CD4-positive, alpha-beta T cell treated with Interleukin-1 beta for 1 hour (primary cell): ENCODE results near the gene VTI1B.
"Not testable (repeated sequence)": the region's sequence is repeated elsewhere in the genome, so short reads cannot be mapped to it uniquely, and the experiment has no call there.

Source experiments
- DNase-seq, 2 donors: peaks; one replicate each; pipeline ENCODE4 v3.0.0-alpha.2; 2020 to 2022

Gene VTI1B

DNA sequence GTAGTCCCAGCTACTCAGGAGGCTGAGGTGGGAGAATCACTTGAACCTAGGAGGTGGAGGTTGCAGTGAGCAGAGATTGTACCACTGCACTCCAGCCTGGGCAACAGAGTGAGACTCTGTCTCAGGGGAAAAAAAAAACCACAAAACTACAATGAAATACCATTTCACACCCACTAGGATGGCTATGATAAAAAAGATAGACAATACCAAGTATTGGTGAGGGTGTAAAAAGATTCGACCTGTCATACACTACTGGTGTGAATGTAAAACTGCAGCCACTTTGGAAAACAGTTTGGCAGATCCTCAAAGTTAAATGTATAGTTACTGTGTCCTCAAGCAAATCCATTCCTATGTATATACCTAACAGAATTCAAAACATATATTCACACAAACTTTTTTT, 48.3 kb downstream of the VTI1B start:
- DNase-seq: not testable (repeated sequence)

DNA sequence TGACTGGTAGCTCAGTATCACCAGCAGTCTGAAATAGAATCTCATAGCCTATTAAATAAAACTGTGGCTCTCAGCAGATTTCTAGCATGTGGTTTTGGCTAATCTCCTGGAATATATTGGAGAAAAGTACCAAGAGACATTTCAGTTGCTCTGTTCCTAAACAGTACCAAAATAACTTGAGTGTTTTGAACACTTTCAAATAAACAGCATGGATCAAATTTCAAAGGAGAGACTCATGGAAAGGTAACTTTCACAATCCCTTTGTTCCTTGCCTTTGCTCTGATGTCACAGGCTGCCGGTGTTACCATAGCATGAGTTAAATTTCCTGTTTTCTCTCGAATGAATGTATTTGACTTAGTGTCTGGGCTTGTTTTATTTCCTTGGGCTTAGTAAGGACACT, 51.3 kb downstream of the VTI1B start:
- DNase-seq: no peak

DNA sequence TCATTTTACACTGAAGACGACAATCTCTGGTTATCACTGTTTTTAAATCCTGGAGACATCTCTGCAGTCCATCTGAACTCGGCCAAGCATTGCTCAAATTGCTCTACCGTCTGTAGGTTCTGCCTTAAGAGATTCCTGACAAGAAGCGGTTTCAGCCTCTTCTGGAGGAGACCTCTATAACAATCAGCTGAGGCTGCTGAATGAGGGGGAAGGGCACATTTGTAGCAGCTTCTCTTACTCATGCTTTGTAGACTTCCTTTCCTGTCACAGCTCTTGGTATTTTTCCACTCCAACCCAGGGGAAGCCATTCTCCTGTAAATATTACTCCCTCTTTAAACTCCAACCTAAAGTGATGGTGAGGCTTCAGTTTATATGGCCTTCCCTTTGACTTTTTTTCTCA, 51.8 kb downstream of the VTI1B start:
- no peak for DNase-seq

DNA sequence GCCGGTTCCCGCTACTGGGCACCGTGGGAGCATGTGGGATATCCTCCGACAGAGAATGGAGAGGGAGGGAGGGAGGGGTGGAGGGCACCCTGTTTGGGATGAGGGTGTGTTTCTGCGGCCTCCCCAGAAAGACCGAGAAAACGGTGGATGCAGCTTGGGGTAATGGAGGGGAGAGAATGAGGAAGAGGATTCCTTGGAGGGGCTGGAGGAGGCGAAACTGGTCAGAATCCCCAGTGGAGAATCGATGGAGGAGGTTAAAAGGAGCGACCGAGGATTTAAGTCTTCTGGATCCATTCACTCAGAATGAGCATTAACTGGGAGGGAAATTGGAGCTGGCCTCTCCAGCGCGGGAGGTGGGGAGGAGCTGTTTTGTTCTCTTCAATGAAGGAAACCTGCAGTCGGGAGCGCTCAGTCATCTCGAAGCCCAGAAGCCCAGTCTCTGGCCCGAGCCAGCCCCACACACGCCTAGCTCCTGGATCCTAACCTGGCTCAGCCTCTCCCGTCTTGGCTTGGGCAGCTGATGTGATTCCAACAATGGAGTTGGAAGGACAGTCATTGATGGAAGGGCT, 54.1 kb downstream of the VTI1B start:
- DNase-seq: no peak

DNA sequence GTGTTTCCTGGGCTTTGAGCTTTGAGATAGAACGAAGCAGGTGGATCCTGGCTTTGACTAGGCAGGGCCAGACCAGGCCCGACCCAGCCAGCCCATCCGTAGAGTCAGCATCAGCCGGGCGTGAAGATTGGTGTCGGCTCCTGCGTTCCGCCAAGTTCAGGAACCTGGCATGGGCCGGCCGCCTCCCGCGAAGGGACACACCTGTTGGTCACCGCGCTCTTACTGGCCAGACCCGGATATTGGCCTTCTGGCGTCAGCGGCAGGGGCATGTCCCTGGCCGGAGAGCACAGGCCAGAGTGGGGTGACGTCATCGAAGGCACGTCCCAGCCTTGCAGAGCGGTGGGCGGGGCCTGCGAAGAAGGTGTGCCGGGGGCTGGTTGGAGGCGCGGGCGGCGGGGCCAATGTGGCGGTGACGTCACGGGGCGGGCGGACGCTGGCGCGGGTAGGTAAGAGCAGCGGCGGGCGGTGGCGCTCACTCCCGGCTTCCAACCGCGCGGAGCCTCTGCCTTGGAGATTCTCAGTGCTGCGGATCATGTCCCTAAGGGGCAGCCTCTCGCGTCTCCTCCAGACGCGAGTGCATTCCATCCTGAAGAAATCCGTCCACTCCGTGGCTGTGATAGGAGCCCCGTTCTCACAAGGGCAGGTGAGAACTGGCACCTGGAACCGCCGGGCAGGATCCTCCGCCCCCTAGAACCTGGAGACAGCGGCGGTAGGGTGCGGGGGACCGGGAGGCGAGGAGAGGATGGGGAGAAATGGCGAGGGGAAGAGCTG, 54.8 kb downstream of the VTI1B start, which contains the start of gene ARG2:
Gene ARG2, plus strand, starts transcription at position 475 of the 771 bp plus-strand sequence. Its CDS starts 58 bp downstream, at position 533.
- peak; percentile 97 to 98 for DNase-seq

DNA sequence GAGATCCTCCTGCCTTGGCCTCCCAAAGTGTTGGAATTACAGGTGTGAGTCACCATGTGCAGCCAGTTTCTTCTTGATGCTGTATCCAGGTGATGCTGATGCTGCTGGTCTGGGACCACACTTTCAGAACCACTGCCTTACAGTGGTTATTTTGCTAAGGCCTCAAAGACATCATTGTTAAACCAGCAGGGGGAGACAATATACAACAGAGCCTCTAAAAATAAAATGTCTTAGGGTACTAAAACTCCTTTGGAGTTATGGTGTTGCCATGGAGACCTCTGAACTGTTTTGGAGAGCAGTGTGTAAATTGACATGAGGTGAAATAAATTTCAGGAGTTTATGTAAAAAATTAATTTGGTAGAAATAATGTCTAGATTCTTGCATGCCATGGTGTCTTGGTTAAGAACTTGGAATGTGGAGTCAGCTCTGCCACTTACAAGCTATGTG, 55.8 kb downstream of the VTI1B start:
- DNase-seq: peak; percentile 61 to 86

DNA sequence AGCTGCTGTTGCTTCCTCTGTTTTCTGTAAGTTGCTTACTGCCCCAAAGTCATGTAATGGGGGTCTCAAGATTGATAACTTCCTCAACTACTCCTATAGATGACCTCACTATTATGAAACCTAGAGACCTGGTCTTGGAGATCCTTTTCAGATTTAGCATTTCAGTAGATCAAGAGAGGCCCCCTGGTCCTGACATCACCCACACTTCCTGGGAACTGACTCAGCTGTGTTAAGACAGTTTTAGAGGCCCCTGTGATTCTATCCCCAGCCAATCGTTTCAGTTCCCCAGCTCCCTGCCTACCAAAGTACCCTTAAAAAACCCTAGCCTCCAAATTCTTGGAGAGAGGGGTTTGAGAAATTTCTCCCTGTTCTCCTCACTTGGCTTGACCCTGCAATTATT, 63.9 kb downstream of the VTI1B start:
- DNase-seq: no peak

DNA sequence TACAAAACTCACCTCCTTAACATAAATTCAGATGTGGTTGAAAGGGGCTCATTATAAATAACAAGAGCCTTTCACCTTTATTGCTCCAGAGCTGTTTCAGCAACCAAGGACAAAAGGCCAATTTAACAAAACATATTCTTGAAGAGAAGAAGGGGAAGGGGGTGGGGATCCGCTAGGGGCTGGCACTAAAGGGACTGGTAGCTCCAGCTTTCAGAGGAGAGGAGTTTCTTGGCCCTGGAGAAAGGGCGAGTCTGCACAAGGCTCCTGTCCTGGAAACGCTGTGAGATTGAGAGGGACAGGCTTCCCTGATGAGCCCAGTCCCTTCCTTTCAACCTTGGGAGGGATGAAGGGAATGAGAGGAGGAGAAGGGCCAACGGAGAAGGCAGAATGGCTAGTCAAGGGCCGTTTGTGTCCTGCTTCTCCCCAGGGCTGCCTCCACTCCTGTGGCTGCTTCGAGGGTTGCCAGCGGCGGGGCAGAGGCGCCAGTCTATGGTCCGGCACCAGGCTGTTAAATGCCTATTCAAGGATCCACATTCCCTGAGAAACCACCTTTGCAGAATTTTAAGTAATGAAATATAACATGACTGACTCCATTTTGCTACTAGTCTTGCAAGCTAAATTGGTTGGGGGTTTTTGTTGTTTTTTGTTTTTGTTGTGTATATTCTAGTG, 64.7 kb downstream of the VTI1B start:
- no peak for DNase-seq

DNA sequence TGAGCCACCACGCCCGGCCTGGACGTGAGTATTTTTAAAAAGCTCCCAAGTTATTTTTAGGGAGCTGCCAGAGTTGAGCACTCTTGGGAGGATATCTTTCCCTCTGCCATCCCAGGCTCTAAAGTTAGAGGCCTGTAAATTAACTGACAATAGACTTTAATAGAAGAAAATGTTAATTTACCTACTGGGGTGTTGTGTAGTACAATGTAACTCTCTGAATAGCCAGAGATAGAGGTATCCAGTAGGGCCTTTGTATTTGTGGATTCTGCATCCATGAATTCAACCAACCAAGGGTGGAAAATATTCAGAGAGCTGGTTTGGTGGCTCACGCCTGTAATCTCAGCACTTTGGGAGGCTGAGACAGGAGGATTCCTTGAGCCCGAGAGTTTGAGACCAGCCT, 66.8 kb downstream of the VTI1B start:
- no peak for DNase-seq

DNA sequence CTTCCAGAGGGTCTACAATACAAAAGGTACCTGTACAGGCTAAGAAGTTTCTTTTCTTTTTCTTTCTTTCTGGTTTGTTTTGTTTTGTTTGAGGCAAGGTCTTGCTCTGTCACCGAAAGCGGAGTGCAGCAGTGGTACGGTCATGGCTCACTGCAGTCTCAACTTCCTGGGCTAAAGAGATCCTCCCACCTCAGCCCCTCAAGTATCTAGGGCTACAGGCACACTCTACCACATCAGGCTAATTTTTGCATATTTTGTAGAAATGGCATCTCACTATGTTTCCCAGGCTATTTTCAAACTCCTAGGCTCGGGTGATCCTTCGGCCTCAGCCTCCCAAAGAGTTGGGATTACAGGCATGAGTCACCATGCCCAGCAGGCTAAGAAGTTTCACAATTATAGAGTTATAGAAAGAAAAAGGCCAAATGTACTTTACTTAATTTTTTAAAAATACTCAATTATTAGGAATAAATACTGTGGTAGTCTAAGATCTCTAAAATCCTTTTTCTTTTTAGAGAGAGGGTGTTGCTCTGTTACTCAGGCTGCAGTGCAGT, 71.4 kb downstream of the VTI1B start:
- DNase-seq: peak in 1 of 2 donors; percentile 61

DNA sequence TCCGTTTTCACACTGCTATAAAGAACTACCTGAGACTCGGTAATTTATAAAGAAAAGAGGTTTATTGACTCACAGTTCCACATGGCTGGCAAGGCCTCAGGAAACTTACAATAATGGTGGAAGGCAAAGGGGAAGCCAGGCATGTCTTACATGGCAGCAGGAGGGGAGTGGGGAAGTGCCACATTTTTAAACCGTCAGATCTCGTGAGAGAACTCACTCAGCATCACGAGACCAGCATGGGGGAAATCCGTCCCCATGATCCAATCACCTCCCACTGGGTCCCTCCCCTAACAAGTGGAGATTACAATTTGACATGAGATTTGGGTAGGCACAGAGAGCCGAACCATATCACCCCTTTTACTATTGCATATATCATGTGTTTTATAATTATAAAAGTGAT, 72.4 kb downstream of the VTI1B start:
- no peak for DNase-seq

DNA sequence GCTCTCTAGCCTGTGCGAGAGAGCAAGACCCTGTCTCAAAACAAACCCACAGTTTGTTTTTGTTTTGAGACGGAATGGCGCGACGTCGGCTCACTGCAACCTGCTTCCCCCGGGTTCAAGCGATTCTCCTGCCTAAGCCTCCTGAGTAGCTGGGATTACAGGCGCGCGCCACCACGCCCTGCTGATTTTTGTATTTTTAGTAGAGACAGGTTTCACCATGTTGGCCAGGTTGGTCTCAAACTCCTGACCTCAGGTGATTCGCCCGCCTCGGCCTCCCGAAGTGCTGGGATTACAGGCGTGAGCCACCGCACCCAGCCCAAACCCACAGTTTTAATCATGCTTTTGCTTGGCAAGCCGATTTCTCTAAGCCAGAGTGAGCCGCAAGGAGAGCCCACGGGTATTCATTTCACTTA, 73.9 kb downstream of the VTI1B start:
- DNase-seq: not testable (repeated sequence)

DNA sequence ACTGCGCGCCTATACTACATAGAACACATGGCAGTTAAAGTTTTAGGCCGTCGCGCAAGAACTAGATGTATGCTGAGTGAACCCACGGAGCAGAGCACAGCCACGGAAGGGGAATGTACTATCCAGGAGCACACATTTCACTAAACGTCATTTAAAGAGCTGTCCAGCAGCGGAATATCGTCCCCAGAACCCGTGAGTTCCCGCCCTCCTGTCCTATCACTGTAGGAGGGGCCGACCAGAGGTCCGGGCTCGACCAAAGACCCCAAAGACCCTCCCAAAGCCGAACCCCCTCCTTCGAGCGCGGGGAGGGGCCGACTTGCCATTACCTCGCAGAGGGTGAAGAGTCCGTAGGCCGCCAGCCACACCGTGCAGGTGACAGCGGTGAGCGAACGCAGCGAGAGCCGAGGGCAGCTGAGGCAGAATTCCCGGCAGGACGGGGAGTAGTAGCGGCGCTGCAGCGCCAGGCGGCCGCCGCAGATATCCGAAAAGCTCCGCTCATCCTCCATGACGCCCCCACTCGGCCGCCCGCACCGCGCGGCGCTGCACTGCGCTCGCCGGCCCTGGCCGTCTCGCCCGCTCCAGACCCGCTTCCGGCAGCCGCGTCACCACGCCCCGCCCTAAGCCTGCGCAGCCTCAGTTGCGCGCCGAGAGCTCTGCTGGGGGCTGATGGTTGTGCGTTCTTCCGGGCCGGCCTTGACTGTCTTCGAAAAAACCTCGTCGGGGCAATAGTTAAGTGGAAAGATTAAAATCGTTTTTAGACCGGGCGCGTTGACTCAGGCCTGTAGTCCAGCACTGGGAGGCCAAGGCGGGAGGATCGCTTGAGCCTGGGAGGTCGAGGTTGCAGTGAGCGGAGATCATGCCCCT, 74.5 kb downstream of the VTI1B start, which contains the start of gene PIGH:
Gene PIGH, minus strand, starts transcription at position 571 of the 864 bp plus-strand sequence. Its CDS starts 65 bp downstream, at position 506.
- DNase-seq: peak; percentile 95 to 96
